Measurements from ENCODE around the gene DGKI. TPM values are rescaled to one million over a fixed set of nuclear protein-coding genes. Genes with fewer than 3 reads are reported as not detected.

DGKI gene
- total RNA-seq, 4 donors from 2014 or later = 0.02 to 1.8 (median 0.07) TPM; not detected in 1

- Histone ChIP-seq H3K27me3 (no peaks in the 10 kb centered on the region), H3K36me3 (no peaks in the 10 kb centered on the region), H3K27ac (no peak overlapping the region), H3K4me3 (no peak overlapping the region), H3K9me3 (no peaks in the 10 kb centered on the region), H3K4me1 (no peaks in the 10 kb centered on the region)
- ATAC-seq = no peak
- TF ChIP-seq CTCF (IDR thresholded peaks at IDR 0.05 in 4 of 5, conservative IDR thresholded peaks at IDR 0.05 in 1 of 5) (no peak), POLR2A (IDR thresholded peaks at IDR 0.05) (no peak)
- intact Hi-C loops (cut with DNase I; ENCODE audit: low total_unique reads) = no loop called here
- in situ Hi-C loops (cut with MboI; ENCODE audit: low sequenced_read_pairs in 4 of 4) = no loop called here
- DNase-seq = no peak
Measured at GRCh38 chr7:137804836-137805235, 41.9 kb downstream of the DGKI start.

GRCh38 chr7:137801491-137801890 is 45.3 kb downstream of the DGKI start:
- intact Hi-C loops (cut with DNase I; ENCODE audit: low total_unique reads) (no loop called here), in situ Hi-C loops (cut with MboI; ENCODE audit: low sequenced_read_pairs in 4 of 4) (no loop called here)
- H3K27me3 ChIP-seq = no peaks in the 10 kb centered on the region
- H3K9me3 ChIP-seq = no peaks in the 10 kb centered on the region
- H3K4me1 ChIP-seq = no peaks in the 10 kb centered on the region
- TF ChIP-seq CTCF (IDR thresholded peaks at IDR 0.05 in 4 of 5, conservative IDR thresholded peaks at IDR 0.05 in 1 of 5) = no peak
- no peak for TF ChIP-seq POLR2A (IDR thresholded peaks at IDR 0.05)
- no peaks in the 10 kb centered on the region for H3K36me3 ChIP-seq
- no peak overlapping the region for H3K4me3 ChIP-seq
- H3K27ac ChIP-seq = no peak overlapping the region
- no peak for ATAC-seq
- DNase-seq = no peak

- no peak overlapping the region for H3K27ac ChIP-seq
- H3K27me3 ChIP-seq = no peaks in the 10 kb centered on the region
- no peaks in the 10 kb centered on the region for H3K4me1 ChIP-seq
- DNase-seq (no peak), ATAC-seq (no peak)
- H3K9me3 ChIP-seq = no peaks in the 10 kb centered on the region
- TF ChIP-seq CTCF (IDR thresholded peaks at IDR 0.05 in 4 of 5, conservative IDR thresholded peaks at IDR 0.05 in 1 of 5) (no peak), POLR2A (IDR thresholded peaks at IDR 0.05) (no peak)
- H3K36me3 ChIP-seq = no peaks in the 10 kb centered on the region
- in situ Hi-C loops (cut with MboI; ENCODE audit: low sequenced_read_pairs in 4 of 4) (no loop called here), intact Hi-C loops (cut with DNase I; ENCODE audit: low total_unique reads) (no loop called here)
- no peak overlapping the region for H3K4me3 ChIP-seq
Measured at GRCh38 chr7:137801003-137801402, 45.8 kb downstream of the DGKI start.

GRCh38 chr7:137798073-137798763 is 48.6 kb downstream of the DGKI start:
- Histone ChIP-seq H3K36me3 (no peaks in the 10 kb centered on the region), H3K27ac (no peak overlapping the region), H3K4me1 (no peaks in the 10 kb centered on the region), H3K9me3 (no peaks in the 10 kb centered on the region), H3K27me3 (no peaks in the 10 kb centered on the region), H3K4me3 (no peak overlapping the region)
- no peak for DNase-seq
- TF ChIP-seq POLR2A (IDR thresholded peaks at IDR 0.05) (no peak), CTCF (IDR thresholded peaks at IDR 0.05 in 4 of 5, conservative IDR thresholded peaks at IDR 0.05 in 1 of 5) (no peak)
- in situ Hi-C loops (cut with MboI; ENCODE audit: low sequenced_read_pairs in 4 of 4) = no loop called here
- intact Hi-C loops (cut with DNase I; ENCODE audit: low total_unique reads) = no loop called here
- no peak for ATAC-seq

- H3K27me3 ChIP-seq = no peaks in the 10 kb centered on the region
- ATAC-seq (no peak), DNase-seq (no peak)
- no peaks in the 10 kb centered on the region for H3K9me3 ChIP-seq
- no peak for TF ChIP-seq POLR2A (IDR thresholded peaks at IDR 0.05)
- no peak for TF ChIP-seq CTCF (IDR thresholded peaks at IDR 0.05 in 4 of 5, conservative IDR thresholded peaks at IDR 0.05 in 1 of 5)
- no peaks in the 10 kb centered on the region for H3K4me1 ChIP-seq
- H3K4me3 ChIP-seq = no peak overlapping the region
- in situ Hi-C loops (cut with MboI; ENCODE audit: low sequenced_read_pairs in 4 of 4) (no loop called here), intact Hi-C loops (cut with DNase I; ENCODE audit: low total_unique reads) (no loop called here)
- no peak overlapping the region for H3K27ac ChIP-seq
- no peaks in the 10 kb centered on the region for H3K36me3 ChIP-seq
Measured at GRCh38 chr7:137795211-137795610, 51.6 kb downstream of the DGKI start.
